HG03571 (cell line): Measurements from ENCODE around the gene WDR18.
A peak's percentile ranks its signal among the peaks of the same experiment; 100 is the strongest.

Experiments used
- ATAC-seq: cut with Tn5 transposase; IDR thresholded peaks from one replicate; pipeline ENCODE4 v1.9.1; 2021; ENCODE audit not compliant: unreplicated experiment

The WDR18 gene

GRCh38 chr19:984165-984967 is at the start of gene WDR18:
TSS of gene WDR18 (plus strand) at chr19:984345. CDS start at chr19:984354, 9 bp downstream.
- ATAC-seq = no peak

GRCh38 chr19:934865-935479 is 49.2 kb upstream of the WDR18 start:
- ATAC-seq = no peak

DNA sequence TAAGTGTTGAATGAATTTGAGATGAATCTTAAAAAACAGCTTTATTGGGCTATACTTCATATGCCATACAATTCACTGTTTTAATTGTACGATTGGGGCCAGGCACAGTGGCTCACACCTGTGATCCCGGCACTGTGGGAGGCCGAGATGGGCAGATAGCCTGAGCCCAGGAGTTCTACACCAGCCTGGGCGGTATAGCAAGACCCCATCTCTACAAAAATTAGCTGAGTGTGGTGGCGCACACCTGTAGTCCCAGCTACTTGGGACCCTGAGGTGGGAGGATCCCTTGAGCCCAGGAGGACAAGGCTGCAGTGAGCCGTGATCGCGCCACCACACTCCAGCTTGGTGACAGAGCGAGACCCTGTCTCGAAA is 48.0 kb upstream of the WDR18 start:
- ATAC-seq = no peak

DNA sequence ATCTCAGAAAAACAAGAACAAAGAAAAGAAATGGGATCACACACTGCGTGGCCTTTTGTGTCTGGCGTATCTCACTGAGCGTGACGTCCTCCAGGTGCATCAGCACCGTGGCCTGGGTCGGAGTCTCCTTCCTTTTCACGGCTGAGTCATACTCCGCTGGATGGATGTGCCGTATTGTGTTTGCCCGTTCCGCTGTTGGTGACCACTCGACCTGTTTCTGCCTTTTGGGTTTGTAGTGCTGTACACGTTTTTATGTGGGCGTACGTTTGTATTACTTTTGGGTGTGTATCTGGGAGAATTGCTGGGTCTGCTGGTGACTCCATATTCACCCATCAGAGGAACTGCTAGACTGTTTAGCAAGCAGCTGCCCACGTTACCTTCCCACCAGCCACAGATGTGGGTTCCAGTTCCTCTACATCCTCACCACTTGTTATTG is 46.9 kb upstream of the WDR18 start:
- ATAC-seq = no peak

- no peak for ATAC-seq
Observed at GRCh38 chr19:938233-938923, 45.8 kb upstream of the WDR18 start.

- no peak for ATAC-seq
Observed at GRCh38 chr19:939439-939838, 44.7 kb upstream of the WDR18 start.

DNA sequence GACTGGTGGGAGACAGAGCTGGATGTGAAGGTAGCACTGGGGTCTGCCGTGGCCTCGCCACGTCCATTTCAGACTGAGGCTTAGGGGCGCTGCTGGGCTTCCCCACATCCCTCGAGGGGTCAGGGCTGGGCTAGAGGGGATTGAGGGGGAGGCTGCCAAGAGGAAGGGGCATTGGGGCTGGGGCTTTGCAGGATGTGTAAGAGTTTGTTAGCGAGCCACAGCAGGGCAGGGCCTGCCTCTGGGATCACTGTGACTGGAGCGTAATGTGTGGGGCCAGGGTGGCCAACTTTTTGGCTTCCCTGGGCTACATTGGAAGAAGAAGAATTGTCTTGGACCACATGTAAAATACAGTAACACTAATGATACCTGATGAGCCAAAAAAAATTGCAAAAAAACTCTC is 44.2 kb upstream of the WDR18 start:
- no peak for ATAC-seq

DNA sequence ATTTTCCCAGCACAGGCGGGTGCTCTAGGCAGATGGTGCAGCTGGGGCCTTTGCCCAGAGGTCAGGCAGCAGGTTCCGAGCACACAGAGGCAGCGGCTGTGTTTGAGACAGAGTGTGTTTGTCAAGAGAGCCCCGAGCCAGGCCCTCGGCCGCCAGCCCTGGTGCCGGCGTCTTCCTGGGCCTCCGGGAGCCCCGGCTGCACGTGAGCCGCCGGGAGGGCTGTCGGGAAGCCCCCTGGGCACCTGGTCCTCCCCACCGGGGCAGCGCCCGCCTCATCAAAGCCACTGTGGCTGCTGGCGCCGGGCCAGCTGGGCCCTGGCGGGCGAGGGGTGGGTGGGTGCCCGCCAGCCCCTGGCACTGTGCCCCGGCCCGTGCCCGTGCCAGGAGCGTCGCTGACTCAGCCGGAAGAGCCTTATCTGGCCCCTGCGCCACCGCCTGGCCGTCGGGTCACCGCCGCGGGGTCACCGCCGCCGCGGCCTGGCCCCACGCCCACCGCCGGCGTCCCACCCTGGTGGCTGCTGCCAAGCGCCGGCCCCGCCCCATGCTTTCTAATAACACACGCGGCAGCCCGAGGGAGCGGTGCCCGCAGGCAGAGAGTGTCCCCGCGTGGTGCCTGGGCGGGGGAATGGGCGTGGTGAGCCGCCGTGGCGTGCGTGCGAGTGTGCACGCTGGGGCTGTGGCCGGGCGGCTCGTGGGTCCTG is 43.4 kb upstream of the WDR18 start:
- no peak for ATAC-seq

DNA sequence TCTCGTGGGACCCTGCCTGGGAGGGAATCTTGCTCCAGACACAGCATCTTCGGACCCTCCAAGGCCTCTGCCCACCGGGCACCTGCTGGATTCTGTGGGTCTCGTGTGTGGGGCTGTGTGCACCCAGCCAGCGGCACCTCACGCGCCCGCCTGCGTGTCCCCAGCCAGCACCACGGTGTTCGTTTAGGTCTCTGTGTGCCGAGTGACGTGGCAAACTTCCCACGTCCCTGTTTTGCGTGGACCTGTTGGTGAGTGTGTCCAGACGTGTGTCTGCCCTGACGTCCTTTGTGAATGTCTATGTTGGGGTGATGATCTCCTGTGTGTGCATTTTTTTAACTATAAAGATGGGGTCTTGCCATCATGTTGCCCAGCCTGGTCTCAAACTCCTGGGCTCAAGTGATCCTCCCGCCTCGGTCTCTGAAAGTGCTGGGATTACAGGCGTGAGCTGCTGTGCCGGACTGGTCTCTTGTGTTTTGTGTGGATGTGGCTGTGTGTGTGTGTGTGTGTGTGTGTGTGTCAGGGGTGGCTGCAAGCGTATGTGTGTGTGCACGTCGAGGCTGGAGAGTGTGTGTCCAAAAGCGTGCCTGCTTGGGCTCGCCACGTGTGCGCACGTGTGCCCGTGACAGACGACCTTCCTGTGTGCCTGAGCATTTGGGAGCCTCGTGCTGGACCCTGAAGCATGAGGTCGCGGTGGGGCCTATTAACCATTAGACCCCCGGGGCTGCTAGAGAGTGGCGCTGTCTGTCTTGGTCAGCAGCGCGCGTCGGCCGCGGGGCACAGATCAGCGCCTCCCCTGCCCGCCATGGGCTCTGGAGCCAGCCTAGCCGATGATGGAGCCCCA is 42.6 kb upstream of the WDR18 start:
- ATAC-seq = no peak

DNA sequence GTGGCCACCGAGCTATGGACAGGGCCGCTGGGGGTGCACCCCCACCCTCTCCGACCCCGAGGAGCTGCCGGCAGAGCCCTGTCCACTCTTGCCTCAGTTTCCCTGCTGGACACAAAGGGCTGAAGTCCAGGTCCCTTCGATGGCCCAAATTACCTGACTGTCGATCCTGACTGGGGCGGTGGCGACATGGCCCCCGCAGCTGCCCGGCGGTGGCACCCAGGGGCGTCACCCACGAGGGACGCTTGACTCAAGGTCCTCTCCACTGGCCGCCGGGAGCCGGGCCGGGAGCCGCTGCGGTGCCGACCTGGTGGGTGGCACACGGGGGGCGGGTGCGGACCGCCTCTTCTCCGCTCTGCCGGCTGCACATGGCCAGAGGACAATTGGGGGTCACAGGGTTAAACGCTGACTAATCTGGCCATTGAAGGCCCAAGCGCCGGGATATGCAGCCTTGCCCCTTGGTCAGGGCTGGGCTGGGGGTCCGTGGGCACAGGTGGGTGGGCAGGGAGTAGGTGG is 42.0 kb upstream of the WDR18 start:
- ATAC-seq = no peak

- ATAC-seq = no peak
Observed at GRCh38 chr19:943551-944170, 40.5 kb upstream of the WDR18 start.

DNA sequence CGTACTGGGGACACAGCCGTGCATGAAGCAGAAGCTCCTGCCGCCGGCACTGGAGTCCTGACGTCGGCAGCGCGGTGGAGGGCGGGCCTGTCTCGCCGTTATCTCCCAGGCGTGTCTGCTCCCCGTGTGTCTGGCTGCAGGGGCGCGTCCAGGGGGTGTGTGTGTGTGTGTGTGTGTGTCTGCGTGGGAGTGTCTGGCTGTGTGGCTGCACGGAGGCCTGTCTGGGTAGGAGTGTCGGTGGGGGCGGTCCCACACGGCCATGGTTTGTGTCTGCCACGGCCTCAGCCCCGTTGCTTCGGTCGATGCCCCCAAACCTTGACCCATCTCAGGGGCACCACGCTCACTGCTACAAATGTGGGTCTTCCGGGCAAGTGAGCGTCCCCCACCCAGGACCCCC is 40.0 kb upstream of the WDR18 start:
- no peak for ATAC-seq

DNA sequence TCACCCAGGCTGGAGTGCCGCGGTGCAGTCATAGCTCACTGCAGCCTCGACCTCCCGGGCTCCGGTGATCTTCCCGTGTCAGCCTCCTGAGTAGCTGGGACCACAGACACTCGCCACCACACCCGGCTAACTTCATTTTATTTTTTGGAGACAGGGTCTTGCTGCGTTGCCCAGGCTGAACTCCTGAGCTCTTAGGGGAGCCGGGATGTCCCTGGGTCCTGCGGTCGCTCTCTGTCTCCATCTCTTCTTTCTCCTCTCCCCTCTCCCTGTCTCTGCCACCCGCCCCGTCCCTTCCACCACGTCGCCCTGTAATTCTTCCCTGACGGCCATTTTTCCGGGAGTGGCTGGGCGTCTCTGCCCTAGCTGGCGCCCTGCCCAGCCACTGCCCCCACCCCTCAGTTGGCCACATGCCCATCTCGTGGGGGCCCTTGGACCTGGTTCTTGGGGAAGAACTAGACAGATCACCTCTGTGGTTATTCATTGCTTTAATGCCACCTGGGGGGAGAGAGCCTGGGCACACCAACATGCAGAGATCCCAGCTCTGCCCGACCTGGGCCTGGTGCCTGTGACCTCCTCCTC is 39.4 kb upstream of the WDR18 start:
- no peak for ATAC-seq

DNA sequence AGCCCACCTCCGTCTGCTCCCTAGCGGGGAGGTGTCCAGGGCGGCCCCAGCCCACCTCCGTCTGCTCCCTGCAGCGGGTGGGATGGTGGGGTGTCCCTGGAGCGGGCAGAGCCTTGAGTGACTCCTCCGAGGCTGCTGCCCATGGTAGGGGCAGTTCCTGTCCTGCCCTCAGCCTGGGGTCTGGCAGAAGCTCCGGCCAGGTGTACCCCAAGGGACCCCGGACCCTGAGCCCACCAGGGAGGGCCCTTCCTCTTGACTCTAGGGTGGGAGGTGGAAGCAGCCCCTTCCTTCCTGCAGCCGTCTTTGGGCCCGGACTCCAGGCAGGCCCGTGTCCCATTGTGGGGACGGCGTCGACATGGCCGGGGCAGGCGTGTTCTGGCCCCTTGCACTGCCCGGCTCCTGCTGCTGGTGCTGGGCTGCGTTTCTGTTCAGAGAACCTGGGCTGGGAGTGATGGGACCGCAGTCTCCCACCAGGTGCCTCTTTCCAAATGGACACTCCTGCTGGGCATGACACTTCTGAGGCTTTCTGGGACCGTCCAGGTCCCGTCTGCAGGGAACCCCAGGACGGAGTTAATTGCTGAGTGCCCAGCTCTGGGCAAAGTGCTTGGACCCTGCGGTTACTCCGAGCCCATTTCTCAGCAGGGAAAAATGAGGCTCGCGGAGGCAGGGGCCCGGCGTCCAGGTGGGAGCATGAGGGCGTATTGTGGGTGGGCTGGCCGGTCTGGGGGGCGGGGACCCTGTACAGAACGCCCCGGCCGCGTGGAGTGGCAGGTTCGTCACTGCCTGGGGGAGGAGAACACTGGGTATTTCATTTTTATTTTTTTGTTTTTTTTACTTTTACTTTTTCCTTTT is 38.5 kb upstream of the WDR18 start:
- no peak for ATAC-seq

DNA sequence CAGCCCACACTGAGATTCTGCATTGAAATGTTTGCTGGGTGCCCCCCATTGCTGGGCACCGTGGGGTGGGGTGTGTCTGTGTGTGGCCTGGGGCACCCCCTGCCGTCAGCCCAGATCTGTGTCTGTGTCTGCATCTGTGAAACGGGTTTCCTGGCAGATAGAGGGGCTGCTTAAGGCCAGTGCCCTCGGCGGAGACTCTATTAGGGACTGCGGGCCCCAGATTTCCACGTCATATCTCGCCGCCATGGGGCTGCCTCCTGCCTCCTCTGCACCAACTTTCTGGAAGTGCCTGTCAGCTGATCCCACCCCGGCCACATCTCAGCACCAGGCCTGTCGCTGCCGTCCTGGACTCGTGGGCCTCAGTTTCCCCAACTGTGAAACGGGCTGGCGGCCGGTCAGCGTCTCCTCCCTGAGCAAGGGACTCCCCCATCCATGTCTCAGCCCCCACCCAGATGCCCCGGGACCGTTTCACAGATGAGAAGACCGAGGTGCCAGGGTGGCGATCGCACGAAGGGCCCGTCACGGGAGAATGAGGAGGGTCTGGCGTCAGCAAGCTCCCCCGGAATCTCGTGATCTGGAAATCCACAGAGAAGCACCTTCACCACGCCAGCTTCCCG is 36.9 kb upstream of the WDR18 start:
- peak; percentile 6 for ATAC-seq

GRCh38 chr19:947707-948539 is 36.2 kb upstream of the WDR18 start:
- peak; percentile 58 for ATAC-seq

DNA sequence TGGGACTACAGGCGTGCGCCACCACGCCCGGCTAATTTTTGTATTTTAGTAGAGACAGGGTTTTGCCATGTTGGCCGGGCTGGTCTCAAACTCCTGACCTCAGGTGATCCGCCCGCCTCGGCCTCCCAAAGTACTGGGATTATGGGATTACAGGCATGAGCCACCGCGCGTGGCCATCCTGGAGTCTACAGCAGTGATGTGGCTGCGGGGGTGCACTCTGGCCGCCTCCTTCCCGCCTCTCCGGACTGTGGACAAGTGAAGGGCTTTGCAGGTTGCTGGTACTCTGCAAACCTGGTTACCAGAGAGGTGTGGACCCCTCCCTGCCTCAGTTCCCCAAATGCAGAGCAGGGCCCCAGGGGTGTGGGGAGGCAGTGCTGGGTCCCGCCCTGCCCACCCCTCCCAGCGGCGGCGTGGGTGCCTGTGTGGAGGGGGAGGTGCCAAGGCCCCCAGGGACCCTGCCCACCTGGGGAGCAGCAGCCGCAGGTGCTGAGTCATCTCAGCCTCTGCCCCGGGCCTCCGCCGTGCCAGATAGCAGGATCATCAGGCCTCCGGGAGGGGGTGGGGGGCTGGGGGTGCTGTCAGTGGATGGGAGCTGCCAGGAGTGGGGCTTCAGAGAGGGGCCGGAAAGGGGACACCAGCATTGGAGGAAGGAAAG is 35.2 kb upstream of the WDR18 start:
- no peak for ATAC-seq
